Neural progenitor cell (in vitro differentiated cells): Measurements from ENCODE around the gene CHST15.

Experiments used
- CTCF ChIP-seq: fragments of 200-600 bp; sonication (generic); IDR thresholded peaks from 2 replicates; pipeline ENCODE4 v1.5.1; 2017; ENCODE audit warnings: antibody characterized with exemption, mild to moderate bottlenecking
- EZH2phosphoT487 ChIP-seq: fragments of 200-600 bp; sonication (generic); IDR thresholded peaks from 2 replicates; pipeline ENCODE4 v1.6.1; 2017; ENCODE audit warnings: antibody characterized with exemption

- TF ChIP-seq EZH2phosphoT487 (no peak), CTCF (no peak)
Observed at GRCh38 chr10:124068929-124069328, 24.5 kb downstream of the CHST15 start.
